Measurements from ENCODE around the gene SLC1A1.

DNA sequence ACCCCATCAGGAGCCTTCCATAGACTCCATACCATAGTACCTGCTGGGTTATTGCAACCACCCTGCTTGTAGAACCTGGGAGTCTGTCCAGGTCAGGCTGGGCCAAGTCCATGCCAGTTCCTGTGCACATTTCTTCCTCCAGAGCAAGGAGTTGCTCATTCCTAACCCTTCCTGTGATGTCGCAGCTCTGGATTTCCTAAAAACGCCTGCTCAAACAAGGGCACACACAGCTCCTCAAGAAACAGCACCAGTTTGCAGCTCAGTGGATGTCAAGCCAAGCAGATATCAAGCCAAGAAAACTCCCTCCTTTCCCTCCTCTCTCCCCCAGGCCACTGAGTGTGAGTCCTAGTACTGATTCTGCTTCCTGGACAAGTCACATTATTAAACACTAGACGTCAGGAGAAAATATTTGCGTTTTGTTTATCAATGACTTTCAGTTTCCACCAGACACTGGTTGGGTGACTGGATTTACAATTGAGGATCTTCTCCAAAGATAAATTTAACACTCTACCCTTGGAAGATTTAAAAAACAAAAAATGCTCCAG, 59.6 kb downstream of the SLC1A1 start:
- no peak for TF ChIP-seq CTCF (IDR thresholded peaks at IDR 0.05)
- TF ChIP-seq MXD4 (CRISPR knock-in tag; IDR thresholded peaks at IDR 0.05; ENCODE audit: borderline replicate concordance): no peak
- TF ChIP-seq, protein P1, sequence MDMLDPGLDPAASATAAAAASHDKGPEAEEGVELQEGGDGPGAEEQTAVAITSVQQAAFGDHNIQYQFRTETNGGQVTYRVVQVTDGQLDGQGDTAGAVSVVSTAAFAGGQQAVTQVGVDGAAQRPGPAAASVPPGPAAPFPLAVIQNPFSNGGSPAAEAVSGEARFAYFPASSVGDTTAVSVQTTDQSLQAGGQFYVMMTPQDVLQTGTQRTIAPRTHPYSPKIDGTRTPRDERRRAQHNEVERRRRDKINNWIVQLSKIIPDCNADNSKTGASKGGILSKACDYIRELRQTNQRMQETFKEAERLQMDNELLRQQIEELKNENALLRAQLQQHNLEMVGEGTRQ (CRISPR knock-in tag; IDR thresholded peaks at IDR 0.05): no peak
- no peak for TF ChIP-seq ZNF512 (CRISPR knock-in tag; IDR thresholded peaks at IDR 0.05; ENCODE audit: borderline replicate concordance)
- no peak for TF ChIP-seq FOXJ3 (CRISPR knock-in tag; IDR thresholded peaks at IDR 0.05; ENCODE audit: borderline replicate concordance)
- no peak for TF ChIP-seq PREB (CRISPR knock-in tag; IDR thresholded peaks at IDR 0.05; ENCODE audit: borderline replicate concordance)
